Stimulated activated CD8-positive, alpha-beta memory T cell treated with anti-CD3 and anti-CD28 coated beads, Interleukin-12 subunit alpha, Interleukin-12 subunit beta, amount 100 ng/mL, for 24 hours (primary cell): ENCODE measurements around the gene SUPT3H.
"Not testable (repeated sequence)": the region's sequence is repeated elsewhere in the genome, so short reads cannot be mapped to it uniquely, and the experiment has no call there.

Experiments
- DNase-seq: peaks from one replicate; pipeline ENCODE4 v3.0.0-alpha.2; 2020; ENCODE audit errors: extremely low read depth

SUPT3H gene

GRCh38 chr6:45067446-45067845, 310.3 kb downstream of the SUPT3H start:
- DNase-seq: not testable (repeated sequence)

- DNase-seq: not testable (repeated sequence)
These were observed 315.1 kb downstream of the SUPT3H start for GRCh38 chr6:45062659-45063058.

GRCh38 chr6:45057711-45058110, 320.0 kb downstream of the SUPT3H start:
- no peak for DNase-seq

- DNase-seq: no peak
These were observed 323.1 kb downstream of the SUPT3H start for GRCh38 chr6:45054610-45055009.

- DNase-seq: no peak
These were observed 325.4 kb downstream of the SUPT3H start for GRCh38 chr6:45052325-45052724.

- no peak for DNase-seq
These were observed 328.4 kb downstream of the SUPT3H start for GRCh38 chr6:45049188-45049843.

- DNase-seq: no peak
These were observed 330.2 kb downstream of the SUPT3H start for GRCh38 chr6:45047573-45047972.

GRCh38 chr6:45045253-45045601, 332.5 kb downstream of the SUPT3H start:
- DNase-seq: no peak

- DNase-seq: no peak
These were observed 333.1 kb downstream of the SUPT3H start for GRCh38 chr6:45044510-45045252.

GRCh38 chr6:45044086-45044485, 333.6 kb downstream of the SUPT3H start:
- DNase-seq: no peak

GRCh38 chr6:45042673-45043072, 335.1 kb downstream of the SUPT3H start:
- DNase-seq: not testable (repeated sequence)

GRCh38 chr6:45038226-45038625, 339.5 kb downstream of the SUPT3H start:
- DNase-seq: no peak

- no peak for DNase-seq
These were observed 341.6 kb downstream of the SUPT3H start for GRCh38 chr6:45036103-45036502.

- no peak for DNase-seq
These were observed 345.3 kb downstream of the SUPT3H start for GRCh38 chr6:45032426-45032825.

- no peak for DNase-seq
These were observed 346.1 kb downstream of the SUPT3H start for GRCh38 chr6:45031601-45032000.

GRCh38 chr6:45027126-45027525, 350.6 kb downstream of the SUPT3H start:
- no peak for DNase-seq

- no peak for DNase-seq
These were observed 351.7 kb downstream of the SUPT3H start for GRCh38 chr6:45026003-45026516.

- no peak for DNase-seq
These were observed 353.1 kb downstream of the SUPT3H start for GRCh38 chr6:45024610-45025009.

- no peak for DNase-seq
These were observed 356.1 kb downstream of the SUPT3H start for GRCh38 chr6:45021676-45022075.

- DNase-seq: no peak
These were observed 365.0 kb downstream of the SUPT3H start for GRCh38 chr6:45012687-45013086.

GRCh38 chr6:45009576-45009975, 368.2 kb downstream of the SUPT3H start:
- DNase-seq: no peak

- no peak for DNase-seq
These were observed 370.8 kb downstream of the SUPT3H start for GRCh38 chr6:45006893-45007292.

- no peak for DNase-seq
These were observed 373.8 kb downstream of the SUPT3H start for GRCh38 chr6:45003961-45004360.
